ENCODE results near the gene CHADL. TPM values are rescaled to one million over a fixed set of nuclear protein-coding genes. Genes with fewer than 3 reads are reported as not detected.
A peak's percentile ranks its signal among the peaks of the same experiment; 100 is the strongest.

Gene CHADL
- total RNA-seq, 1 donor from 2014 or later, result 1.6 TPM

GRCh38 chr22:41247703-41248102 lies 7.0 kb upstream of the CHADL start:
- no peaks in the 10 kb centered on the region for H3K27me3 ChIP-seq (ENCODE audit: control insufficient read depth, insufficient read depth, low read length)
- no peak for TF ChIP-seq CTCF (IDR thresholded peaks at IDR 0.05; ENCODE audit: insufficient read depth, low read length, severe bottlenecking)
- FAIRE-seq (no peak), DNase-seq (ENCODE audit: low read depth) (no peak)
- H3K36me3 ChIP-seq (ENCODE audit: control insufficient read depth, insufficient read depth, low read length), result peaks cover 50% of the 10 kb centered on the region
- H3K4me3 ChIP-seq (ENCODE audit: low read depth, low read length), result no peak overlapping the region

GRCh38 chr22:41245917-41246499 lies 5.3 kb upstream of the CHADL start:
- FAIRE-seq, result no peak
- peaks cover 41% of the 10 kb centered on the region for H3K36me3 ChIP-seq (ENCODE audit: control insufficient read depth, insufficient read depth, low read length)
- TF ChIP-seq CTCF (IDR thresholded peaks at IDR 0.05; ENCODE audit: insufficient read depth, low read length, severe bottlenecking), result no peak
- H3K27me3 ChIP-seq (ENCODE audit: control insufficient read depth, insufficient read depth, low read length), result no peaks in the 10 kb centered on the region
- DNase-seq (ENCODE audit: low read depth), result no peak
- H3K4me3 ChIP-seq (ENCODE audit: low read depth, low read length), result no peak overlapping the region

DNA sequence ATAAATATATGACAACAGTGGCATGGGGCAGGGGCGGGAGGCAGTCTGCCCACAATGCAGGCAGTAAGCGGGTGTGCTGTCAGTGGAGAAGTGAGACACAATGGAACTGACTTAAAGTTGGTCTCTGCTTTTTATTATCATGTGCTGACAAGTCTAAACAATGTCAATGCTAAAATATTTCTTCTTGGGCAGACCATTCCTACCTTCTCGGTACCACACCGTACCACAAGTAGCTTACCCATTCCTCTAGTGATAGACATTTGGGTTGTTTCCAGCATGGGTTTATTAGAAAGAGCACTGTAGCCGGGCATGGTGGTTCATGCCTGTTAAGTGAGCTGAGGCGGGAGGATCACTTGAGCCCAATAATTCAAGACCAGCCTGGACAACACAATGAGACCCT lies 2.6 kb upstream of the CHADL start:
- Histone ChIP-seq H3K36me3 (ENCODE audit: control insufficient read depth, insufficient read depth, low read length) (peaks cover 19% of the 10 kb centered on the region), H3K27me3 (ENCODE audit: control insufficient read depth, insufficient read depth, low read length) (no peaks in the 10 kb centered on the region), H3K4me3 (ENCODE audit: low read depth, low read length) (no peak overlapping the region)
- FAIRE-seq (no peak), DNase-seq (ENCODE audit: low read depth) (peak; percentile 76)
- TF ChIP-seq CTCF (IDR thresholded peaks at IDR 0.05; ENCODE audit: insufficient read depth, low read length, severe bottlenecking), result no peak

DNA sequence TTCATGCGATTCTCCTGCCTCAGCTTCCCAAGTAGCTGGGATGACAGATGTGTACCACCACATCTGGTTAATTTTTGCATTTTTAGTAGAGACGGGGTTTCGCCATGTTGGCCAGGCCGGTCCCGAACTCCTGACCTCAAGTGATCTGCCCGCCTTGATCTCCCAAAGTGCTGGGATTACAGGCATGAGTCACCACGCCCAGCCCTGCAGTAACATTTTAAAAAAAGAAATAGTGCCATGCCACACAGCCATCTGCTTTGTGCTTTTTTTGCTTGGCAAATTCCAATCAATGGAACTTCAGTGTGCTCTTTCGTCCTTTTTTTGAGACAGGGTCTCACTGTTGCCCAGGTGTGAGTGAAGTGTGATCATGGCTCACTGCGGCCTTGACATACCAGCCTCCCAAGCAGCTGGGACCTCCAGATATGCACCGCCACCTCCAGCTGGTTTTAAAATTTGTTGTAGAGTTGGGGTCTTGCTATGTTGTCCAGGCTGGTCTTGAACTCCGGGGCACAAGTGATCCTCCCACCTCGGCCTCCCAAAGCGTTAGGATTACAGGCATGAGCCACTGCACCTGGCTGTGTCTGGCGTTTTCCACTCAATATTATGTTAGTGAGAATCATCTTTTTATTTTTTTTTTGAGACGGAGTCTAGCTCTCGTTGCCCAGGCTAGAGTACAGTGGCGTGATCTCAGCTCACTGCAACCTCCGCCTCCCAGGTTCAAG lies 1.8 kb upstream of the CHADL start:
- FAIRE-seq, result no peak
- Histone ChIP-seq H3K36me3 (ENCODE audit: control insufficient read depth, insufficient read depth, low read length) (peaks cover 12% of the 10 kb centered on the region), H3K4me3 (ENCODE audit: low read depth, low read length) (no peak overlapping the region), H3K27me3 (ENCODE audit: control insufficient read depth, insufficient read depth, low read length) (no peaks in the 10 kb centered on the region)
- no peak for TF ChIP-seq CTCF (IDR thresholded peaks at IDR 0.05; ENCODE audit: insufficient read depth, low read length, severe bottlenecking)
- DNase-seq (ENCODE audit: low read depth), result no peak

DNA sequence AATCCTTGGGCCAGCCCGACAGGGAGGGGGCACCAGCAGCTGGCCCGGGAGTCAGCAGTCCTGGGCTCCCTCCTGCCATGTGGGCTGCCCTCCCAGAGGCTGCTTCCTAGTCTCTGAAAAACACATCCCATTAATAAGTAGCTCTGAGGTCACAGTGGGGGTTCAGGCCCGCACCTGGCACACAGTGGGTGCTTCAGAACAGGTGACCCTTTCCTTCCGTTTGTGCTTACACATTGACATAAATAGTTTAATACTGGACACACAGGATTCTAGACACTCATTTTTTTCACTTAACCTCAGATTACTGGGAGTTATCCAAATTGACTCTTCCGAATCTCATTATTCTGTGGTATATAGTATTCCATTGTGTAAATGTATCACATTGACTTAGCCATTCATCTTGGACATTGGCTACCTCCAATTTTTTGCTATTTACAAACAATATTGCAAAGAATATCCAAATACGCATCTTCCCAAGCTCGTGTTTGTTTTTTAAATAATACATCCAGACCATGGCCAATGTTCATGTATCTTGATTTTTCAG lies 474 bp upstream of the CHADL start:
- Histone ChIP-seq H3K27me3 (ENCODE audit: control insufficient read depth, insufficient read depth, low read length) (no peaks in the 10 kb centered on the region), H3K36me3 (ENCODE audit: control insufficient read depth, insufficient read depth, low read length) (peaks cover 8% of the 10 kb centered on the region), H3K4me3 (ENCODE audit: low read depth, low read length) (no peak overlapping the region)
- TF ChIP-seq CTCF (IDR thresholded peaks at IDR 0.05; ENCODE audit: insufficient read depth, low read length, severe bottlenecking), result no peak
- DNase-seq (ENCODE audit: low read depth) (no peak), FAIRE-seq (no peak)
